ENCODE results near the gene CP. TPM values are rescaled to one million over a fixed set of nuclear protein-coding genes. Genes with fewer than 3 reads are reported as not detected.
"Not testable (repeated sequence)": the region's sequence is repeated elsewhere in the genome, so short reads cannot be mapped to it uniquely, and the experiment has no call there.

Gene CP
- total RNA-seq, 1 donor from 2014 or later = 17.5 TPM

DNA sequence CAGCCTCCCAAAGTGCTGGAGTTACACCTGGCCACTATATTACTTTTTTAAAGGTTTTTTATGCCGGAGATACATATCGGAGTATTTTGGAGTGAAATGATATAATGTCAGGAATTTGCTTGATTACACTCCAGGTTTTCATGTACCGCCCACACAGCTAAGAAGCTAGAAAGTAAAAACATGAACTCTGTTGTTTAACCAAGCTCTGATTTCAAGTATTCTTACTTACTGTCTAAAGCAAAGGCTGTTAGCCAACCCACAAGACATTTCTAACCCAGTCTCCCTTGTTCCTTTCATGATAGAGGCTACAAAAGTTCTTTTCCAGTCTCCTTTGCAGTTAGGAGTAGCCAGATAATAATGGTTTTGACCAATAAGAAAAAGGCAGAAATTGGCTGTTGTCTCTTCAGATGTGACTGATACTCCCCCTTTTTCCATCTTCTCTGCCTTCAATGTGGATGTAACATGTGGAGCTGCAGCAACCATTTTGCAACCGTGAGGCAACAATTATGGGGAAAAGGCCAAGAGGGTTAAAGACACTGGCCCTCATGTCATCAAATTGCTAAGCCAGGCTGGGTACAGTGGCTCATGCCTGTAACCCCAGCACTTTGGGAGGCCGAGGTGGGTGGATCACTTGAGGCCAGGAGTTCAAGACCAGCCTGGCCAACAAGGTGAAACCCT lies 6.1 kb upstream of the CP start:
- no peak for DNase-seq (ENCODE audit: low spot score)

DNA sequence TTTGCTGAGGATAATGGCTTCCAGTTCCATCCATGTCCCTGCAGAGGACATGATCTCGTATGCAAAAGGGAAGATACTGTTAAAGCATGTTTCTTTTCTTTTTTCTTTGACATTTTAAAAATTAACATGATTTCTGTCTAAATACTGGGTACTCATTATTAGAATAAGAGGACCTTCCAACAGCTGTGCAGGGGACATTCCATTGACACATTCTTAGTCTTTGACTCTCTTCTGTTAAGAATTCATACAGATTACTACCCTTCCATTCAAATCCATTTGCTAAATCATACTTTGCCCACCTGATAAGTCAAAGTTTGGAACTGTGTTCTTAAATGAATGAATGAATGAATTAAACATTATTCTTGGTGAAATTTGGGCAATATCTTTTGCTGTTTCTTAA lies 5.1 kb upstream of the CP start:
- no peak for DNase-seq (ENCODE audit: low spot score)

DNA sequence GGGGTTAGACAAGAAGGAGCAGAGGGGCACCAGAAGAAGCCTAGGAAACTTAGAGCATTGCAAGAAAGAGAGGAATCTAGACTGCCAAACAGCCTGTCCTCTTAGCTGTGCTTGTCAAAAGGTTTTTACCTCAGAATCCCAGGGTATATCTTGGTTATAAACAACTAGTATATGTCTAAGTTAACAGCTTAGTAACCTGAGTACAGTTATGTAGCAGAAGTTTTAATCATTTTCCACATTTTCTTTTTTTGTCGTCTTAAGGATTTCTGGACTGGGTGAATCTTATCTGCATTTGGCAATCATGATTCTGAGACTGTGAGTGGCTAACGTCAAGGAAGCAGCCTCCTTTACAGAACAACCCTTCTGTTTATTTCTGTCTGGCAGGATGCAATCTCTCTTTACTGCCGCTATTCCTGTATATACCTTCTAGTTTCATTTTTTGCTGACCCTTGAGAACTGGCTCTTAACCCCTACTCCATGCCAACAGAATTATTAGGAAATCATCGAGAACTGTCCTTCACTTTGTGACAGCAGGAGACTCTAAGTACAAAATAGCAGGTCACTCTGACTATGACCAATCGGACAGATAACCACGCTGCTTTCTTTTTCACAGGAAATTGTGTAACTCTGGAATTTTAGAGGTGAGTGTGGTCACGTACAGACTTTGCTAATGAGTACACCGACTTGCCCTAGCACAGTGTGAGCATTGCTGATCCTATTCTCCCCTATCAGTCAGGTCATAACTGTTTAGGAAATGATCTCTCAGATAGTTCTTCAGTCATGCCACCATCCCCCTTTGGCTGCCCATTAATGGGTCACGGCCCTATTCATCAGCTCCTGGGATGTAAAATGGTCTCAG lies 3.3 kb upstream of the CP start:
- DNase-seq (ENCODE audit: low spot score) = no peak

DNA sequence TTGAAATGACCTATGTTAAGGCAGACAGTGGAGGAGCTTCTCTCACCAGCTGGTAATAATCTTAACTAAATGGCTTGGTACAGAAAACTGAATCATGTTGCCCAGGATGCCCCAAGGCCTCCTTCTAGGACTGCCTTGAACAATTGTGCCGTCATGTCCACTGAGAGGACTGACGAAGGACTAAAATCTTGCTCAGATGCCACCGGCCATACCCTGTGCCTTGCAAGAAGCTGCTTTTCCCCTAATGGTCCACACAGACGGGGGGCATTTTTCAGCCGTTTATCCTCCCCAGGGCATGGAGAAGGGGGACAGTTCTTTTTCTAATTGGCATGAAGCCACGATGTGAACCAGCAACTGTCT lies 1.8 kb upstream of the CP start:
- no peak for DNase-seq (ENCODE audit: low spot score)

DNA sequence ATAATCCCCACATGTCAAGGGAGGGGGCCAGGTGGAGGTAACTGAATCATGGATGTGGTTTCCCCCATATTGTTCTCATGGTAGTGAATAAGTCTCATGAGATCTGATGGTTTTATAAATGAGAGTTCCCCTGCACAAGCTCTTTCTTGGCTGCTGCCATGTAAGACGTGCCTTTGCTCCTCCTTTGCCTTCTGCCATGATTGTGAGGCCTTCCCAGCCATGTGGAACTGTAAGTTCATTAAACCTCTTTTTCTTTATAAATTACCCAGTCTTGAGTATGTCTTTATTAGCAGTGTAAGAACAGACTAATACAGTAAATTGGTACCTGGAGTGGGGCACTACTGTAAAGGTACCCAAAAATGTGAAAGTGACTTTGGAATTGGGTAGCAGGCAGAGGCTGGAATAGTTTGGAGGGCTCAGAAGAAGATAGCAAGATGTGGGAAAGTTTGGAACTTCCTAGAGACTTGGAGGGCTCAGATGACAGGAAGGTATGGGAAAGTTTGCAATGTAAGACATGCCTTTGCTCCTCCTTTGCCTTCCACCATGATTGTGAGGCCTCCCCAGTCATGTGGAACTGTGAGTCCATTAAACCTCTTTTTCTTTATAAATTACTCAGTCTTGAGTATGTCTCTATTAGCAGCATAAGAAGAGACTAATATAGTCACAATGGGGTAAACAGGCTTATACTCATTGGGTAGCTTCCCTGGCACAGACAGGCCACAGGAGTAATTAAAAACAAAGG lies 2.1 kb downstream of the CP start:
- DNase-seq (ENCODE audit: low spot score) = not testable (repeated sequence)

DNA sequence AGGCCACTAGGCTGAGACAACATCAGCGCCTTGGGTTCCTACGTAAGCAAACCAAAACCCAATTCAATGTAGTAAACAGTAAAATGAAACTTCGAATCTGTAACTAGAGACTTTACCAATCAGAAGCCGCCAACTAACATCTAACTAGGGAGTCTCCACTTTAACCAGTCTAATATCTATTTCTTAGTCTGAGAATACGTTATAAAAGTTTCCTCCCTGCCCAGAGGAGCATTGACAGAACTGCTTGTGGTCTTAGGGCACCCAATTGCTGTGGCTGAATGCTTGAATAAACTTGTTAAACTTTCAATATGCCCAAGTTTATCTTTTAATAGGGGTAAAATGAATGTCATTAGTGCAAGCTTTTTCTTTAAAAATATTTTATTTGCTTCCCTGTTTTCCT lies 4.3 kb downstream of the CP start:
- DNase-seq (ENCODE audit: low spot score) = no peak

DNA sequence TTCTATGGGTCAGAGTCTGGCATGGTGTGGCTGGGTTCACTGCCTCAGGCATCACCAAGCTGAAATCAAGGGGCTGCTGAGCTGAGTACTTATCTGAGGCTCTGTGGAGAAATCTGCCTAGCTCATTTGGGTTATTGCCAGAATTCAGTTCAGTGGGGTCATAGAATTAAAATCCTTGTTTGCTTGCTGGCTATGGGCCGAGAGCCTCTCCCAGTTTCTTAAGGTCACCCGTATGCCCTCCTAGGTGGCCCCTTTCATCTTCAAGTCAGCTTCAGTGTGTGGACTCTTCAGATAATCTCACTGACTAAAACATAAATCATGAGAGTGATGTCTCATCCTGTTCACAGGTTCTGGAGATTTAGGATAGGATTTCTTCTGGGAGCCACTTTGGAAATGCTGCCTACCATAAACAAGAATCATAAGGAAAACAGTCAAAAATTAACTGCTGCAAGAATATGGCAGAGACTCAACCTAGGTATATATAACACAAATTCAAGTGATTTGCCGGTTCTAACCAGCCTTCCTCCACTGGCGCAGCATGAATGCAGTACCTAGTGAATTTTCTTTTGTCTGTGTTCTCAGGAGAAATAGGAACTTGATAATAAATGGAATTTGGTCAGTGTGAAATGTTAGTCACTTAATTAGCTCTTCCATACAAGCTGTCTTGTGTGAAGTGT lies 5.3 kb downstream of the CP start:
- no peak for DNase-seq (ENCODE audit: low spot score)

DNA sequence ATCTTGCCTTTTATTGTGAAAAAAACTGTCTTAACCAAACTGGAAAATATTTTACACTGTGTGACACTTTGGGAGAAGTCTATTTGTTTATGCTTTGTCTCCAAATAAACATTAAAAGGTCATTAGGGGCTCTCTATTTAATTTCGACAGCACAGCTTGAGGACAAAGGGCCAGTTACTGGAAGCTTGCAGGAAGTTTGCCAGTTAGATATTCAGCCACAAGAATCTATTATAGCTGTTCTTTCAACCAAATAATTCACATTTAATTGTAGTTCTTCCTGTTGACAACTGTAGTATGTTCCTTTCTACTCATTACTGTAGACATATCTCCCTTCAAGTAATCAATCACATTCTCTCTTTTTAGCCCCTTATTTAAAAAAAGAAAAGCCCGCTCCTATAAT lies 6.1 kb downstream of the CP start:
- DNase-seq (ENCODE audit: low spot score) = no peak

DNA sequence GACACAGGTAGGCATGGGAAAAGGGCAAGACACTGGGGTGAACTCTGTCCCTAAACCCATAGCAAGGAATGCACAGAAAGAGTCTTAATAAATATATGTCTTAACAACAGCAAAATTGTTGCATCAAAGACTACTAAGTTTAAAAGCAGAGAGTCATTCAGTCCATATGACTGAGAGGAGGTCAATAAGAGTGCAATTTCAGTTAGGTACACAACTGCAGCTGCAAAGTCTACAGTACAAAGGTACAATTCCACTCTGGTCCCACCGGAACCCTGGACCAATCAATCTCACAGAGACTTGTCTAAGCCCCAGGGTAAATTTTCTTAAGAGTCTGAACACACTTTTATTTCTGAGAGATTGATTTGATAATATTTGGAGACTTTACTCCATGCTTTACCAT lies 6.9 kb downstream of the CP start:
- DNase-seq (ENCODE audit: low spot score) = no peak

DNA sequence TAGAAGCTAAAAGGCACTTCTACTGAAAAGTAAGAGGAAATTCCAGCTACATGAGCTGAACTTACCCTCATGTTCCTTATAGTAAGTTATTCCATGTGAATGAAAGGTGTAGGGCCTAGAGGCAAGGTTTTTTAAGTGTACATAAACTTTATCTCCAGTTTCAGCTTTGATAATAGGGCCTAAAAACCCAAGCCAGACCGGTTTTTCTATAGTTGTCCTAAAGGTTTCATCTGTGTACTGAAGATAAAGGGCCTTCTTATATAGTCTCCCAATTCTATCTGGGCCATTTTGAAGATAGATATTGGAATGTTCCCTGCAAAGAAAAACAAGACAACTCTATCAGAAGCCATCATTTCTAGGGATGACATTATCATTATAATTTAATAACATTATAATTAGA lies 9.2 kb downstream of the CP start:
- DNase-seq (ENCODE audit: low spot score) = no peak

DNA sequence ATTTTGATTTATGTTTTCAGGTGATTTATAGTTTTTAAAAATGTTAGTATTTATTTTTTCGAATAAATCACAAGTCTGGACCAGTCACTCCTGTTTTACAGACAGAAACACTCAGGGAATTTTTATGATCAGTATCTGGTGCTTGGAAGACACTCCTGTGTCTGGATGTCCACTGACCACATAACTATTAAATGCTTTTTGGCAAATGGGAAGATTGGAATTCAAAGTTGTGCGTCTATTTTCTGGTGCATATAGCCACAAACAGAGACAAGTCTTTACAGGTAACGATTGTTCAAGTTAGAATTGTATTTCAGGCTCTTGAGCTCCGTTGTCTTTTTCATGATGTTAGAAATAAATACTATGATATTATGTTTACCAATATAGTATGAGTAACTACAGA lies 12.2 kb downstream of the CP start:
- DNase-seq (ENCODE audit: low spot score) = no peak

DNA sequence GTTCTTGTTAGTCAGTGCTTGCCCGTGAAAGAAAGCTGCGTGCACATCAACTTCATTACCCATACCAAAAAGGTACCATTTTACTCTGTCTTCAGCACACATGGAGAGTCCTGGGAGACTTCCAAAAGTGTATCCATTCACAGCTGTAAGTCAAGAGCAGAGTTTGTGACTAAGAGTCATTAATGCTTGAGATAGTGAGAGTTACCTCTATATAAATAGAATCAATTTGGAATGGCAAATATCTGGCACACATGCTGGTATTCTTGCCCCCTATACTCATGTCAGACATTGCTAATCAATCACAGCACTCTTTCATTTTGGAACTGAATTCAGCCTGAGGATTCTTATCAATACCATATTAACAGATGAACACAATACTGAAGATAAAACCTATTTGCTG lies 14.2 kb downstream of the CP start:
- DNase-seq (ENCODE audit: low spot score) = no peak

DNA sequence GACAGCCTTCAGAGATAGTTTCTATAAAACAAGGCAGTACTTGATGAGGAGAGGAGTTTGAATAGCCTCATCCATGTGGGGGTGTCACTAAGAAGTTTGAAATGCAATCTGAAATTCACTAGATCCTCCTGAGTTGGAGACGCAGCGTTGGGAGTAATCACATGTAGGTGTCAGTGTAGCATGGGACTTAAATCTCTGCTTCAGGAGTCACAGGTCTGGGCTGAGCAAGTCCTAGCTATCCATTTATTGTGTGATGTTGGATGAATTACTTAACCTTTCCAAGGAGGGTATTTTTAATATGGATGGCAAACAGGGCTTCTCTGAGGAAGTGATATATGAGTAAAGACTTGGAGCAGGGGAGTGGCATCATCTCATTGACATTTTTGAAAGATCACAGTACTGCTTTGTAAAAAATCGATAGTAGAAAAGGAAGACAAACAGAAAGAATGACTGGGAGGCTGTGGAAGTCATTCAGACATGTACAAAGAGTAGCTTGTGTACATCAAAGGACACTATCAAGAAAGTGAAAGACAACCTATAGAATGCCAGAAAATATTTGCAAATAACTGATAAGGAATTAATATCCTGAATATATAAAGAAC lies 17.1 kb downstream of the CP start:
- no peak for DNase-seq (ENCODE audit: low spot score)

DNA sequence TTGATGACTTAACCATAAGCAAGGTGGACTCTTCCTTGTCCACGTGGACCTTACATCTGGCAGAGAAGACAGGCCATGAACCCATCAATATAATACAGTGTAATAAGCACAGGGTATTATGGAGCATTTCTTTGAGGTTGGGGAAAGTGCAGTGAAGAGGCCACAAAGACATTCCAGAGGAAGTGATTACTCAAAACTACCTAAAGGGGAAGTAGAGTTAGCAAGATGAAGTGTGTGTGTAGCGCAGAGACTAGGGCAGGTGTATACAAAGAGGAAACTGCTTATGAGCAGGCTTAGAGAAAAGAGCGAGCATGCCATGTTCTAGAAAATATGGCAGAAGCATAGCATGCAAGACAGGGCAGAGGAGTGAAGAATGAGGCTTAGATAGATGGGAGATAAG lies 17.9 kb downstream of the CP start:
- DNase-seq (ENCODE audit: low spot score) = no peak

DNA sequence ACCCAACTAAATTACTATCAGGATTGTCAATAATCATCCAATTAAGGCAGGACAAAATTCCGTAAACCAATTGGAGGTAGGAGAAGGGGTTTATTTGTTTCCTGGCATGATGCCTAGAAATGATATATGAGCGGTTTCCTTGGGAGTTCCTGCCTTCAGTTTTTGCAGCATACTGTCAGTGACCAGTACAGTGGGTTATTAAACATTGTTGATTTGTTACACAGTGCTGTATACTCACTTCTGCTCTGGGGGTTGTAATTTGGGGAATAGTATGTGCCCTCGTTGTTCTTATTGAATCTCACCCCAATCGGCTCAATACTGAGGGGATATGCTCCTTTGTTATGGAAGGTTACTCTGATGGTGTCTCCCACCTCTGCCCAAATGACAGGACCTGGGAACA lies 22.2 kb downstream of the CP start:
- no peak for DNase-seq (ENCODE audit: low spot score)

DNA sequence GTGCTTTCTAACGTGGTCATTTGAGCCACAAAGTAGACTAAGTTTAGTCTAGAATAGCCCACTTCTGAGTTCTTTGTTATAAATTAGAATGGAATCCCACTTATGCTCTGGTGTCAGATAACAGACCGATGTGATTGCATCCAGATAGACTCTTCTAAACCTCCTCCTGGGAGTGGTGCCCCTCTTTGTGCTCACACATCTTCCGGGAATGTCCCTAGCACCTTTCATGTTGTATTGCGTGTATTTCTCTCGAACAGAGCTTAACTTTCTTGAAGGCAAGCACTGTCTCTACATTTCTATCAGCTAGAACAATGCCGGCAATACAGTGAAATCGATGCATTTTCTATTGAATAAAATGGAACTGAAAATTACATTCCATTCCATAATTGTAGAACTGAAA lies 23.0 kb downstream of the CP start:
- DNase-seq (ENCODE audit: low spot score) = no peak

DNA sequence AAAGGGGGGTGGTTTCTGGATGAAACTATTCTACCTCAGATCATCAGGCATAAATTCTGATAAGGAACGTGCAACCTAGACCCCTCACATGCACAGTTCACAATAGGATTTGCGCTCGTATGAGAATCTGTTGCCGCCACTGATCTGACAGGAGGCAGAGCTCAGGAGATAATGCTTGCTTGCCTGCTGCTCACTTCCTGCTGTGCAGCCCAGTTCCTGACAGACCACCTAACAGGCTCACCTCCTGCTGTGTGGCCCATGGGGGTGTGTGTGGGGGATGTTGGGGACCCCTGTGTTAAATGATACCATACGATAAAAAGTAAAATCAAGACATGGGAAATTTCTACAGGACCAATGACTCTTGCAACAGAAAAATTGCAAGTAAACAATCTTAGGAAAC lies 24.0 kb downstream of the CP start:
- DNase-seq (ENCODE audit: low spot score) = no peak

DNA sequence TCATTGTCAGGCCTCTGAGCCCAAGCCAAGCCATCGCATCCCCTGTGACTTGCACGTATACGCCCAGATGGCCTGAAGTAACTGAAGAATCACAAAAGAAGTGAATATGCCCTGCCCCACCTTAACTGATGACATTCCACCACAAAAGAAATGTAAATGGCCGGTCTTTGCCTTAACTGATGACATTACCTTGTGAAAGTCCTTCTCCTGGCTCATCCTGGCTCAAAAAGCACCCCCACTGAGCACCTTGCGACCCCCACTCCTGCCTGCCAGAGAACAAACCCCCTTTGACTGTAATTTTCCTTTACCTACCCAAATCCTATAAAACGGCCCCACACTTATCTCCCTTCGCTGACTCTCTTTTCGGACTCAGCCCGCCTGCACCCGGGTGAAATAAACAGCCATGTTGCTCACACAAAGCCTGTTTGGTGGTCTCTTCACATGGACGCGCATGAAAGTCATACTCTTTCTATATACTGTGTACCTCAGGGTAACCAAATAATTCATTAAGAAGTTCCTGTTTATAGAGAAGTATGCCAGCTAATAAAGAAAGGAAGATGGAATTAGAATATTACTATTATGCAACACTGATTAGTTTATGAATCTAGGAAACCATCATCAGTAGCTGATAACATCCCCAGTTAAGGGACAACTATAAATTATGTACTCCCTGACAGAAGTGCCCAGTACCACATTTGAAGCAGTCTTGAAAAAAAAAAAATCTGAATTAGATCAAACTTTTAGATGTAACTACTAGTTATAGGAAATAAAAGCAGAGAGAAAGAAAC lies 24.6 kb downstream of the CP start:
- DNase-seq (ENCODE audit: low spot score) = not testable (repeated sequence)

DNA sequence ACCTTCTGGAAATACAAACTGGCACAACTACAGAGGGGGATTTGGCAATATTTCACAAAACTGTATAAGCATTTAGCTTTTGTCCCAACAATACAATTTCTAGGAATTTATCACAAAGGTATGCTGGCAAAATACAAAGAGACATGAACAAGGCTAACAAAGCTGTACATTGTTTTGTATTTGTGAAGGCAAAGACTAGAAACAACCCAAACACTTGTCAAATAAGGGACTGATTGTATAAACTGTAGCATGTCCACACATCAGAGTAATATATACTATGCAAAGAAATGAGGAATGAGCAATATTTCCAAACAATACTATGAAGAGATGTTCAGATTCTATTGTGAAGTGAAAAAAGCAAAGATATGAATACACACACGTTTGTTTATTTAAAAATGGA lies 26.4 kb downstream of the CP start:
- no peak for DNase-seq (ENCODE audit: low spot score)

DNA sequence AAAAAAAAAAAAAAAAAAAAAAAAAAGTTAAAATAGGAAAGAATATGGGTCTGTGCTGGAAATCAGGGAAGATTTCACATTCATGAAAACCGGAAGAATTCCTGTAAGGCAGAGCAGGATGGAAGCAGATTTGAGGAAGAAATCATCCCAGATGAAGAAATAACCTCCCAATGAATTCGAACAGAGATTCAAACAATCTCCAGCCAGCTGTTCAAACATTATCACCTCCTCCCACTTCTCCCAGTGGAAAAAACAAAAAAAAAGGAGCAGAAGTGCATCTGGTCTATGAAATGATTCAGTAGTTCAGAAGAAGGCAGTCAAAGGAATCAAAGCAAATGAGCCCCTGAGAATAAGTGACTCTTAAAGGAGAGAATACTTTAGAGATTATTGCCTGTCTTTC lies 33.1 kb downstream of the CP start:
- DNase-seq (ENCODE audit: low spot score) = no peak

DNA sequence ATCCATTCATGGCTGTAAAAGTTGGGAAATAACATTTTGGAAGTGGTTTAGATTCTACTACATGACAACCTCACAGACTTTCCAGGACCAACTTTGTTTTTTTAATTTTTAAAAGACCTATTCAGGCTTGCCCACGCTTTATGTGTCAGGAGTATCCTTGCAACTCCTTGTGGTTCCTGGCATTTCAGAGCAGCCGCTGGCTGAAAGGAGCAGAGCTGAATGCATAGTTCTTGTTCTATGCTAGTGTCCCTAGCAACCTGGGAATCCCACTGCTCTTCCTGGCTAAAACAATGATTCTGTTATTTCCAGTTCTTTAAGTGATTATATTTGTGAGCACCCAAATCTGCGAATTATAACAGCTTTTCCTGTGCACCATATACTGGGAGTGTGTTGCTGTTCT lies 34.9 kb downstream of the CP start:
- no peak for DNase-seq (ENCODE audit: low spot score)
